DMS114 treated with DMSO at 0.1 percent for 48 hours (cell line): ENCODE results near the gene STARD7.
"Not testable (repeated sequence)": the region's sequence is repeated elsewhere in the genome, so short reads cannot be mapped to it uniquely, and the experiment has no call there.

Experiments used
- DNase-seq: peaks from one replicate; lab custom pipeline; 2025; ENCODE audit not compliant: unreplicated experiment; lab: John Stamatoyannopoulos, UW

STARD7 gene

DNA sequence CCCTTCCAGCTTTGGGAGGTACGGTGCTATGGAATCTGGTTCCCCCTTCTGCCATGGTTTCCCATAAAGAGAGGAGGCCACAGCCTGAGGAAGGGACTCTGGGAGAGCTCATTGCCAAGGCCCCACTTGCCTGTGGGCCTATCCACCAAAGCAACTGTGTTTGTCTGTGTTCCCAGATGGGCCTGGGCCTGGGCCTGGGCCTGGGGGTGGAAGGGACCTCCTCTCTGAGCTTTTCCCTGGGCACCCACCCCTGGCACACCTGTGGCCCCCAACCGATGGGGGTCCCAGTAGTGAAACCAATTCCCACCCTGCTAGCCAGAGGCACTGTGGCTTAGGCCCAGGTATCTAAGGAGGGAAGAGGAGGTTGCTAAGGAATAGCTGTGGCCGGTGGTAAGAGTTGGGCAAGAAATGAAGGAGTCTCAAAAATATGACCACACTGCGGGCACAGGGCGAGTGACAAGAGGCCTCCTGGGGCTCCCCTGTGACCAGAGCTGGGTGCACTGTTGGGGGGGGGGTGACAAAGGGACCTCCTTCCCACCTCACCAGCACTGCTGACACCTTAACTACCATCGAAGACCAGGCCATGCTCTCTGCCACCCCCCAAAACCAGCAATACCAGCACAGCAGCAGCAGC, 58.5 kb downstream of the STARD7 start:
- DNase-seq: no peak

DNA sequence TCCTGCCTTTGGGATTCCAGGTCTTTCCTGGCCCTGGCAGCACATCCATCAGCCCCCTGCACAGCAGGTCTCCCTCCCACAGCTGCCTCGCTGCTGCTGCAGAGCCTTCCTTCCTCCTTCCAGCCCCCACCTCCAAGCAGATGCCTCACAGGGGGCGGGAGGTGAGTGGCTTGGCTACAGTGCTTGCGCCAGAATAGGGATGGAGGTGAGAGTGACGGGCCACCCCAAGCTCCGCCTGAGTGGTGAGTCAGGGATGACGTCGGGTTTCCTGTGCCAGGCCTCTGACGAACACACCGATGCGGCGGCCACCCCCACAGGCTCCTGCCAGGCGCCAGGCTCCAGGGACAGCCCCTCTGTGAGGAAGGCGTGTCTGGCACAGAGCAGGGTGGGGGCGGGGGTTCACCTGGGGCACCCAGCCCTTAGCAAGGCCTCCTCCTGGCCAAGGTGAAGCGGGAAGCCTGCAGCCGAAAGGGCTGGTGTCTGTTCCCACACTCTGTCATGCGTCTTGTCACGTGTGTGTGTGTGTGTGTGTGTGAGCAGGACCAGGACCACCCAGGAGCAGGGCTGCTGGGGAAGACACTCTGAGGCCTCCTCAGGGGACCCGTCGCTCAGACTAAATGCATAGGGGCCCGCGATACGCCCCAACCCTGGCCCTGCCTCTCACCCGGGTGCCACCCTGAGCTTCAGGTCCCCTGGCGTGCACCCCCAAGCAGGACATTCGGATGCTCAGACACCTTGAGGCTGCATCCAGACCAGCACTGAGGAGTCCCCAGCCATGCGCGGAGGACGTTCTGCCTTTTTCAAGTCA, 60.0 kb downstream of the STARD7 start:
- DNase-seq: no peak

DNA sequence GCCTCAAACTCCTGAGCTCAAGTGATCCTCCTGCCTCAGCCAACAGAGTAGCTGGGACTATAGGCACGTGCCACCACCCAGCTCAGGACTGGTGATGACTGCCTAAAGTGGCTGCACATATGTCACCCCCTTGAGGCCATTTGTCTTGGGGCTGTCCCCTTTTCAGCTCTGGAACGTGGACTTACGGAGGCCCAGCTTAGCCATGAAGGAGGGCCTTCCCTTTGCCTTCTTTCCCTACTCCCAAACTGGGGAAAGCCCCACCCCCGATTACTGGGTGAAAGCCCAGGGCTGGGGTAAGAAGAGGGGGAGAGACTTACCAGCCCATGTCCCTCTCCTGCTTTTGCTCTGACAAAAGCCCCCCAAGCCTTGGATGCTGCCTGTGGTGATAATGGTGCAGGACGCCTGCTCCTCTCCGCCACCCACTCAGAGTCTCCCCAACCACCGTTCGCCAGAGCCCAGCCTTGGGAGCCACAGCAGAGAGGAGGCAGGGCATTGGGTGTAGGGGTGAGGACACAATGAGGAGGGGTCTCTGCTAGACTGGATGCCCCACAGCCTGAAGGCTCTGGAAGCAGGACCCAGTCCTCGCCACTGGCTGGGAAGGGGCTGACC, 60.9 kb downstream of the STARD7 start:
- no peak for DNase-seq

DNA sequence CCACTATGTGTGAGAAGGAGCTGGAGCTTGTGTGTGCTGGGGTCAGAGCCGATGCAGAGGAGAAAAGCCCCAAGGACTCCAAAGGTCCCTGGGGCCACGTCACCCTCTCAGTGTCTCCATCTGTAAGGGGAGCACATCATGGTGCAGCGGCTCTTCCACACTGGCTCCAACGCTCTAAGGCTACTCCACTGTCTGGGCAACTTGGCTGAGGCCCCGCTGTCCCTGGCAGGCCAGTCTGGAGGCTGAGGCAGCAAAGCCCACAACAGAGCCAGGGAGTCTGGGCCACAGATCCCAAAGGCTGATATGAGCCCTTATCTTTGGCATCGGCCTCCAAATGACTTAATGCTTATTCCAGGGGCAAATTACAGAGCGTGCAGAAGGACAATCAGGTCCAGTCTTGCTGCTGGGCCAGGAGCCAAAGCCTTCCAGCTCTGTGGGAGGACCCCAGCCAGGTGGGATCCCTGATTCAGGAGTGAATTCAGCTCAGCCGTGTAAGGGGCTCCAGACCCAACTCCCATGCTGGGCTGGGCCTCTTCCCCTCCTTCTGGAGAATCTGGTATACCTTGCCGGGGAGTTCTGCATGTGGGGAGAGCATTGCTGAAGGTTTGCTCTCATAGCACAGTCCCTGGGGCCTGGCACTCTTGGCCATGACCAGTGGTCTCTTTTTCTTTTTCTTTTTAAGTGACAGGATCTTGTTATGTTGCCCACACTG, 61.6 kb downstream of the STARD7 start:
- DNase-seq: no peak

DNA sequence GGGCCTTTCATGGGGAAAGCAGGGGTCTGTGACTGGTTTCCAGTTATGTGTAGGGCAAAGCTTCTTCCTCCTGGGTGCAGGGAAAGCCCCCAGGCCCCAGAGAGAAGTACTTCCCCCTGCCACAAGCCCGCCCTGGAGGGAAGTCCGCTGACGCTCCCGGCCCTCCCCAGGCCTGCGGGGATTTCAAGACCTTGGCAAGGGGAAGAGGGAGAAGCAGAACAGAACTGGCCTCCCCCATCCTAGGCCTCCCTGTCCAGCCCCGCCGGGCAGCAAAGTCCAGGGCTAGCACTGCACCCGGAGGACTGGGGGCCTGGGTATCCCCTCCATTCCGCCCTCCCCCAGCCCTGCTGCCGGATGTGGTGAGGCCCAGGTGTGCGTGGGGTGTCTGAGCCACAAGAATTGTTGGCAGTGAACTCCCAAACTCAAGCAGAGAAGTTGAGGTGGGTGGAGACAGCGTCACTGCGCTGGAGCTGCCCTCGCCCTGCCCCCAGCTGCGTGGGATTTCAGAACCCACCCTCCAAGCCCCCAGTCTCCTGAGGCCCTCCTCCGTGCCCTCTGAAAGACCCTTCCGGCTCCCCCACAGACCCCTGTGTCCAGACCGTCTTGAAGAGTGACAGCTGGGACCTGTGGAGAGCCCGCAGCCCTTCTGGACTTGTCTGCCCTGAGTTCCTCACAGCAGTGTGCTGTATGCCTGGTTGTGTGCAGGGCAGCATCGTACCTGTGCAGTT, 62.3 kb downstream of the STARD7 start:
- DNase-seq: no peak

DNA sequence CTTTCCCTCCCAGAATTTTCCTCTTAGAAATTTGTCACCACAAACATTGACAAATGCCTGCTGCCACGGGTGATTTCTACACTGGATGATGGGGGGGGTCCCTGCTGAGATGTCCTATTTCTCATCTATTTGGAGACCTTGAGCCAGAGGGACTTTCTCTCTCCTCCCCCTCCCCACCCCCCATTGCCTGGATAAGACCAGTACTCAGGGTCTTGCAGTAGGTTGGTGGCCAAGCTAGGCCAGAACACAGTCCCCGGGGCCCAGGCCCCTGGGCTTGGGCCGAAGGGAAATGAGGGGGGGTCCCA, 62.8 kb downstream of the STARD7 start:
- DNase-seq: no peak

DNA sequence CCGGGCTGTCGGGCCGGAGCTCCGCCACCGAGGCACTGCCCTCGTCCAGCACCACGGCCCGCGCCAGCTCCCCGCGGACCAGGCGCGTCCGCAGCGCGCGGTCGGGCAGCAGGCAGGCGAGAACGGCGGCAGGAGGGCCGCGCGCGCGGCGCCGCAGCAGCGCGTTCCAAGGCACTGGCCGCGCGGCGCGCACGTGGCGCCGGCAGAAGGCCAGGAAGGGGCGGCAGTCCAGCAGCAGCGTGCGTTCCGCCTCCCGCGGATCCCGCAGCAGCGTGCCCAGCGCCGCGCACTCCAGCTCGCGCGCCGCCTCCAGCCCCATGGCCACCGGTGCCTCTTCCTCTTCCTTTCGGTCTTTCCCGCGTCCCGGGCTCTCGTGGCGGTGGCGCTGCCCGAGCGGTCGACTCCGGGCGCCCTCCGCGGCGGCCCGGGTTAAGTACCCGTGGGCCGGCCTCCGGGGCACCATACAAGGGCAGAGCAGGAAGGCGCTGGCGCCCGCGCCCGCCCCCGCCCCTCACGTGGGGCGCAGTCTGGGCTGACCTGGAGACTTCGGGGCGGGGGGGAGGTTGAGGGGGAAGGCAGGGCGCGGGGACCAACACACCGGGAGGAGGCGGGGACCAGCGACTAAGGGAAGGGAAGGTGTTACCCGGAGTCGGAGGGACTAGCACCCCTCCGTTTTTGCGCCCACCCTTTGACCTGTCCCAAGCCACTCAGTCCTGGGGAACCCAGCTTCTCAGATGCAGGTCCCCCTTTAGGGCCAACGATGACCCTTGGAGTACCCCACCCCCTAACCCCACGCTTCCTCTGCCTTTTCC, 63.4 kb downstream of the STARD7 start, which contains the start of gene DUSP2:
DUSP2 (minus strand) TSS at position 405 of the 812 bp plus-strand sequence; CDS start at position 319, 86 bp downstream.
- peak; percentile 19 for DNase-seq

DNA sequence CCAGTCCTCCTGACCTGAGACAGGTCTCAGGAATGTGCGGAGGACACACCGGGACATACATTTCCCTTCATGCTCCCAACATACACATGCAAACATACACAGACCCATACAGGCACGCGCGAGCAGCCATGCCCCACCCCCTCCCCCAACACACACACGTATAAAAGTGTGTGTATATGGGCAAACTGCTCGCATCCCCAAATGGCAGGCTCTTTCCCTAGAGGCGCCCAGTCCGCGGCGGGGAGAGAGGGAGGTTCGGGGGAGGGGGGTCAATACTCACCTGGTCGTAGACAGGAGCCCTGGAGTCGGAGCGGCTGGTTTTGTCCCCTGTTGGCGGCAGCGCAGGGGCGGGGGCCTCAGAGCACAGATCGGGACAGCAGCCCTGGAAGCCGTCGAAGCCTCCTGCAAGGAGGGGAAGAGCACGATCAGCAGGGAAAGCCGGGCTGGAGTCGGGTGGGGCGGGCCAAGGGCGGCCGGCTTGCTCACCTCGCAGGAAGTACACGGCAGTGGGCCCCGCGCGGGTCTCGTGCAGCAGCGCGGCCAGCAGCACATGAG, 64.1 kb downstream of the STARD7 start:
- DNase-seq: no peak

DNA sequence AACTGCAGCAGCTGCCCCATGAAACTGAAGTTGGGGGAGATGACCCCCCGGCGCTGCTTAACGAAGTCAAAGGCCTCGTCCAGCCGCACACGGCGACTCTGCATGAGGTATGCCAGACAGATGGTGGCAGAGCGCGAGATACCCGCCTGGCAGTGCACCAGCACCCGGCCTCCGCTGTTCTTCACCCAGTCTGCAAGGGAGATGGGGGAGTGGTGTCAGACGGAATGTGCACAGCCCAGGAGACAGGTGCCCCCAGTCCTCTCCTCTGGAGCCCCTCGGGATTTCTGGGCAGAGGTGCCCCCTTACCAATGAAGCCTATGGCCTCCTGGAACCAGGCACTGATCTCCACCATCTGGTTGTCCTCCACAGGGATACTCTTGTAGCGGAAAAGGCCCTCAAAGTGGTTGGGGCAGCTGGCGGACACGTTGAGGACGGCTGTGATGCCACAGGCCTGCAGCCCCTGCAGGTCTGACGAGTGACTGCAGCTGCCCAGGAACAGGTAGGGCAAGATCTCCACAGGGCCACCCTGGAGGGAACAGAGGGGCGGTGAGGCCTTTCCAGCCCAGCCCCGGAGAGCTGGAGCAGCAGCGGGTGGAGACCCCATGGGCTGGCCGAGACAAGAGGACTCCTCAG, 64.7 kb downstream of the STARD7 start:
- DNase-seq: no peak

DNA sequence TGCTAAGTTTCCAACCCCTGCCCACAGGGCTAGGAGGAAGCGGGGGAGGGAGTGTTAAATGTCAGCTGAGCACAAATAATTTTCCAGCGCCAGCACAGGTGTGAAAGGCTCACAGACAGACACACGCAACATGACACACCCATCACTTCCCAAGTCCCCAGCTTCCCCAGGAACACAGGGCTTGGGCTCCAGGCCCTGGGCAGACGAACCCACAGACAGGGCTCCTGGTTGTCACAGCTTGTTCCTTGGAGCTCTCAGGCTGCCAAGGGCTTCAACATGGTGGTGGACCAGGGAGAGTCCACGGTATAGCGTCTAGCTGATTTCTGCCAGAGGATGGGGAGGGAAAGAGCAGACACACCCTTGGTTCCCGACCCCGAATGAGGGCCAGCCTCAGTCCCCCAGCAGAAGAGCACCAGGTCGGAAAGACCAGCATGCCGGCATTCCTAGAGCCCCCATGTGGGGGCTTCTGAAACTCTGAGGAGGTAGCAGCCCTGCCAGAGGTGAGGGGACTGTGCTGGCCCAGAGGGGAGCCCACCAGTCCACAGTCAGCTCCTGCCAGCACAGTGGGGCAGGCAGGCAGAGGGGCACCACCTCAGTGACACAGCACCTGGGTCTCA, 65.3 kb downstream of the STARD7 start:
- no peak for DNase-seq

DNA sequence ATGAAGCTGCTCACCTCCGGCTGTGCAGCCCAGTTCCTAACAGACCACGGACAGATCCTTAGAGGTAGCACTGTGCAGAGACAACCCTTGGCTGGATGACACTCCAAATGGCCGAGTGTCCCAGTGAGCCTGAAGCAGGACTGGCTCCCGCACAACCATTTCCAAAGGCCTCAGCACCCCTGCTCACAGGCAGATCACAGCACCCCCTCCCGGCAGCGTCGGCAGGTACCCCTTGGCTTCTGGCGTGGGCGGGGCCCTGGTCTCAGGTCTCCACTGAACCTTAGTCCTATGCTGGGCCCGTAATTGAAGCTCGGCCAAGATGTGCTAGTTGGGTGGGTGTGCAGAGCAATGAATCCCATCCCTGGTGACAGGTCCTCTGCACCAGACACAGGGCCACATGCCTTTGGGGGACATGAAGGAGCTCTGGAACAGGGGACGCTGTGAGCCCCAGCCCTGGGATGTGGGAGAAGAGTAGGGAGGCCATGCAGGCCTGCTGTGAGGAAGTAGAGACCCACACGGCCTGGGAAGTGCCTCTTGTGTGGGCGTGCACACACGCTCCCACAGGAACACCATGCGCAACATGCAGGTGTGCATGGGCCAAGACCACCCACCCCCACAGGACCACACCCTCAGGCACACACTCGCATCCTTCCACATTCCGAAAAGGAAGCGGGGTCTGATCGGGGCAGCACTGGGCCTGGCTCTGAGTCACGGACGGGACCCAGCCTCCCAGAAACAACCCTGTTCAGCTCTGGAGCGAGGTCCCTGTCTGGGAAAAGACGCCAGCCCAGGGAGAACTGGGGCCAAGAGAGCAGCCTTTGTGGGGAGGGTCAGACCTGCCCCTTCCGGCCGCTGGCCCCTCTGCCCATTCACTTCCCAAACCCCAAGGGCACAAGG, 66.2 kb downstream of the STARD7 start:
- no peak for DNase-seq

DNA sequence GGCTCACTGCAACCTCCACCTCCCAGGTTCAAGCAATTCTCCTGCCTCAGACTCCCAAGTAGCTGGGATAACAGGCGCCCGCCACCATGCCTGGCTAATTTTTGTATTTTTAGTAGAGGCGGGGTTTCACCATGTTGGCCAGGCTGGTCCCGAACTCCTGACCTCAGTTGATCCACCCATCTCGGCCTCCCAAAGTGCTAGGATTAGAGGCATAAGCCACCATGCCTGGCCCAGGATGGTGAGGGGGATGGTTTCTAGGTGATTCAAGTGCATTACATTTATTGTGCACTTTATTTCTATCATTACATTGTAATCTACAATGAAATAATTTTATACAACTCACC, 67.0 kb downstream of the STARD7 start:
- not testable (repeated sequence) for DNase-seq

DNA sequence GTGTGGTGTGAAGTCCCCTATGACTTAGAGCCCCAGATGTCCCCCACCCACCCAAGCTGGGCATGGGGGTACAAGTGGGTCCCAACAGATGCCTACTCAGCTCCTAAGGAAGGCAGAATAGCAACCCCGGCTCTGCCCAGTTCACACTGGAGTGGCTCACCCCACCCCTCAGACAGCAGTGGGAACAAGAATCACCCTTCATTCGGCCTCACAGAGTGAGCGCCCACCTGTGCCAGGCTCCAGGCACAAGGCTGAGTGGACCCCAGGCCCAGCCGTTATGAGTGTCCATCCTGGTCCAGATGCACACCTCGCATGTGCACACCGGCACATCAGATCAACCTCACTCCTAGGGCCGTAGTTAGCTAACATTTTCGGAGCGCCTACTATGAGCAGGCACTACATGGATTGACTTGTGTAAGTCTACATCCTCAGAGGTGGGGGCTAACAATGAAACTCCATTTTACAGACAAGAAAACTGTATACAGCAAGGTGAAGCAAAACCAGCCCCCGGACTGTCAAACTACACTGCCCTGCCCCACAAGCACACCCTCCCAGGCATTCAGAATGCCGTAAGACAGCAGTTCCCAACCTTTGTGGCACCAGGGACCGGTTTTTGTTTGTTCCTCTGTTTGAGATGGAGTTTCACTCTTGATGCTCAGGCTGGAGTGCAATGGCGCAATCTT, 67.5 kb downstream of the STARD7 start:
- no peak for DNase-seq

DNA sequence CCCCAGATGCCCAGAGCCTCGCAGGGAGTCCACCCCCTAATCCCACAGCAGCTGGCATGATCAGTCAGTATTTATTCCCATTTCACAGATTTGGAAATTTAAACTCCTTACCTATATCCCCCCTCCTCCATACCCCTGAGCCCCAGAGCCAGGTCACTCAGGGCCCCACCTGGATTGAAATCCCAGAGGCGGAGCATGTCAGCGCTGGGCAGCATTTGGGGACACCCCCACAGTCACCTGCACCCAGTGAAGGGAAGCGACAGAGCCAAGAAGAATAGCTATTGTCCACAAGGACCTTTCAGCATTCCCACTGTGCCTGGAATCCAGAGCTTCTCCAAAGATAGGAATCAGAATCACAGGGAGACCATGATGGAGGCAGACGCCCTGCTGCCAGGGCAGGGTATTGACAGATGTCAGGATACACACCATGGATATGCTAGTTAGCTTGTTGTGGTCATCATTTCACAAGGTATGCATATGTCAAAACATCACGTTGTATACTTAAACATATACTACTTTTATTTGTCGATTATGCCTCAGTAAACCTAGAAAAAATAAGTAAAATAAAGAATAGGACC, 69.4 kb downstream of the STARD7 start:
- DNase-seq: no peak

DNA sequence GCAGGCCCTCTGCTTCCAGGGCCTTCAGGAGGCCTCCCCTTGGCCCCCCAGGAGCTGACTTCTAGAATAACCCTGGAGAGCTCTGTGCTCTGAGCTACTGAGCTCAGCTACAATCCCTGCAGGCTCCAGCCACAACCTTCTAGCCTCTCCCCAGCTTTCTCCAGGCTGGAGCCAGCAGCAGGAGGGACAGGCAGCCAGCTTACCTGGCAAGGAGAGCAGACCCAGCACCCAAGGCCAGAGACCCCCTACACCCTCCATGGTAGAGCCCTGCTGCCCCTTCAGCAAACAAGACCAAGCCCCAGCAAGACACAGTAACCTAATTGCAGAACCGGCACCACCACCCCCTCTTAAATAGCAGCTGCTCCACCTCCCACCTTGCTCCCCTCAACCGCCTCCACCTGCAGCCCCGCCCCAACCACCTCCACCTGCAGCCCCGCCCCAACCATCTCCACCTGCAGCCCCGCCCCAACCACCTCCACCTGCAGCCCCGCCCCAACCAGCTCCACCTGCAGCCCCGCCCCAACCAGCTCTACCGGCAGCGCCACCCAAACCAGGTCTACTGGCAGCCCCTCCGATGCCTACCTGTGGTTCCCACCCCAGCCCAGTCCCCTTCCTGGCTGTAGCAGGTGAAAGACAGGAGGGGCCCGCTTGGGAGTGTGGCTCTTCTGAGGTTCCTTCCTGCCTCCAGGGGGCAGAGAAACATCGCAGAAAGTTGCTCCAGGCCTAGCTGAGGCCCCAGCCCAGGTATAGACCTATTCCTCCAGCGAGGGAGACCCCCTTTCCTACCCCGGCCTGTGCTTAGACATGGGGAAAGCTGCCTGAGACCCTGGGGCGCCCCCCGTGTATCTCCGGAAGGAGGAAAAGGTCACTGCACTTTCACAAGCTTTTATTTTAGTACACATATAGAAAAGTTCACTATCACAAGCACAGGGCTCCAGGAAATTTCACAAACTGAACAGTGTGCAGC, 70.2 kb downstream of the STARD7 start, which contains the start of gene ASTL:
ASTL (minus strand) TSS at position 324 of the 967 bp plus-strand sequence; CDS start at position 258, 66 bp downstream.
- DNase-seq: peak; percentile 18
